Fibroblast of peridontal ligament (primary cell): ENCODE measurements around the gene FAM163B.

Source experiments
- DNase-seq: peaks from one replicate; pipeline ENCODE4 v3.0.0-alpha.2; 2010; ENCODE audit errors: extremely low read depth

FAM163B gene

DNA sequence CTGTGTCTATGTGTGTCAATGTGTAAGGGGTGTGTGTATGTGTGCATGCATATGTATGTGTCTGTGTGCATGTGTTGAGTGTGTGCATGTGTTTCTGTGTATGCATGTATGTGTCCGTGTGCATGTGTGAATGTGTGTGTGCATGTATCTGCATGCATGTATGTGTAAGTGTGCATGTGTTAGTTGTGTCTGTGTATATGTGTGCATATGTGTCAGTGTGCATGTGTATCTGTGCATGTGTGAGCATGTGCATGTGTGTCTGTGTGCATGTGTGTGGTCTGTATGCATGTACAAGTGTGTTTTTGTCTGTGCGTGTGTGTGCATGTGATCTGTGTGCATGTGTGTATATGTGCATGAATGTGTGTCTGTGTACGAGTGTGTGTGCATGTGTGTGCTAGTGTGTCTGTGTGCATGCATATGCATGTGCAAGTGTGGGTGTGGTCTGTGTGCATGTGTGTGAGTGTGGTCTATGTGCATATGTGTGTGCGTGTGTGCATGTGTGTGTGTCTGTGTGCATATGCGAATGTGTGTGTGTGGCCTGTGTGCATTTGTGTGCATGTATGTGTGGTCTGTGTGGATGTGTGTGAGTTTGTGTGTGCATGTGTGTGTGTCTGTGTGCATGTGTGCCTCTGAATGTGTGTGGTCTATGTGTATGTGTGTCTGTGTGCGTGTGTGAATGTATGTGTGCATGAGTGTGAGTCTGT, 9.6 kb downstream of the FAM163B start:
- no peak for DNase-seq

DNA sequence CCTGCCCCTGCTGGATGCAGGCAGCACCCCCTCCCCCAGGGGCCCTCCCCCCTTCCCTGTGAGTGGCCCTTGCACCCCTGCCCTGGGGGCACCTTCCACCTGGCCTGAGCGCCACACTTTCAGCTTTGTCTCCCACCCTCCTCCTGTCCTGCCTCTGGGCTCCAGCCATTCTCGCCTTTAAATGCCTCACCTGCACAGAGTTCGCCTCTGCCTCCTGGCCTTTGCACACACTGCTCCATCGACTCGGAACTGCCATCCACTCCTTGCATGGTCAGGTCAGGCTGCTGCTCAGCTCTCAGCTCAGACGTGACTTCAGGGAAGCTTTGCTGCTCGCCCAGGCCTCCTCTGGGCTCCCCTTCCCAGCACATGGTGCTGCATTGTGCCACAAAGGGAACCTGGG, 10.2 kb downstream of the FAM163B start:
- DNase-seq, result no peak

DNA sequence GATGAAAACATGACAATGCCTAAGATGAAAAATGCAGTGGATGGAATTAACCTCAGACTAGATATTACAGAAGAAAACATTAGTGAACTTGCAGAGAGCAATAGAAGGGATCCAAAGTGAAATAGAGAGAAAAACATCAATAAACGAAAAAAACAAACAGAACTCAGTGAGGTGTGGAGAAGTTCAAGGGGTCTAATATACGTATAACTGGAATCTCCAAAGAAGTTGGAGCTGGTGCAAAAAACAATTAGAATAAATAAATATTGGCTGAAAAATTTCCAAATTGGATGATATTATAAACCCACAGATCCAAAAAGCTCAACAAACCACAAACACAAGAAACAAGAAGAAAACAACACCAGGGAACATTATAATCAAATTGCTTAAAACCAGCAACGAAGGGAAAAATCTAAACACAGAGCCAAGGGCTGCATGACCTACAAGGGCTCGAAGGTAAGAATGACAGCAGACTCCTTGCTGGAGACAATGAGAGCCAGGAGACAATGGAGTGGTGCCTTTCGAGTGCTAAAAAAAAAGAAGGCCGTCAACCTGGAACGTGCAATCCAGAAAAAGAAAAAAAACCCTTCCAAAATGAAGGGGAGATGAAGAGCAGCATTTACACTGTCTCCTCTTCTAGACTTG, 11.8 kb downstream of the FAM163B start:
- DNase-seq, result no peak

DNA sequence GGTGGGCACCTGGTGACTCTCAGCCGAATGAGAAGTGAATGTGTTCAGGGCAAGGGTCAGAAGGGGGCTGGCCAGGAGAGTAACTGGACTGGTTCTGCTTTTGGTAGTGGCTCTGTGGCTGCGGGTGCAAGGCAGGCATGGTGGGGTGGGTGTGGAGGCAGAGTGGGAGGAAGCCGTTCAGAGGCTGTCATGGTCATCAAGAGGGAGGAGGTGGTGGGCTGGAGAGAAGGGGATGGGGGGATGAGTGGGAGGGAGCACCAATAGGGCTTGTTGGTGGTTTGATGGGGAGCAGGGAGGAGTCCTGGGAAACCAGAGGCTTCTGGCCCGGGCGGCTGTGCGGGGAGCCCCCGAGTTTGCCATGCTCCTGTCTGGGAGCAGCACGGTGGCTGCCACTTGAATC, 13.3 kb downstream of the FAM163B start:
- DNase-seq, result no peak

DNA sequence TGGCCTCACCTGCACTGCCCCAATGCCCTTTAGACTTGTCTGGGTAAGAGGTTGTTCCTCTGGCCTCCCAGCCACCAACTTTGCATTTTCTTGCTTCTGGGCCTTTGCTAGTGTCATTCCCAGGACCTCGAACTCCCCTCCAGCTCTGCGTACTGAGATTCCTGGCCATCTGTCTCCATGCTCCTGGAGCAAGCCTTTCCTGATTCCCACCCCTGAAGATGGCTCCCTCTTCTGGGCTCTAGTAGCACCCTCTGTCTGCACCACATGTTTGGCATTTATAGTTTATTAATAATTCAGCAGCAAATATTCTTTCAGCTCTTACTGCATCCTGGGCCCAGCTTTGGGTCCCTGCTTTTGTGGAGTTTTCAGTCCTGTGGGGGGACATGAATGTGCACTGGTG, 14.9 kb downstream of the FAM163B start:
- no peak for DNase-seq

DNA sequence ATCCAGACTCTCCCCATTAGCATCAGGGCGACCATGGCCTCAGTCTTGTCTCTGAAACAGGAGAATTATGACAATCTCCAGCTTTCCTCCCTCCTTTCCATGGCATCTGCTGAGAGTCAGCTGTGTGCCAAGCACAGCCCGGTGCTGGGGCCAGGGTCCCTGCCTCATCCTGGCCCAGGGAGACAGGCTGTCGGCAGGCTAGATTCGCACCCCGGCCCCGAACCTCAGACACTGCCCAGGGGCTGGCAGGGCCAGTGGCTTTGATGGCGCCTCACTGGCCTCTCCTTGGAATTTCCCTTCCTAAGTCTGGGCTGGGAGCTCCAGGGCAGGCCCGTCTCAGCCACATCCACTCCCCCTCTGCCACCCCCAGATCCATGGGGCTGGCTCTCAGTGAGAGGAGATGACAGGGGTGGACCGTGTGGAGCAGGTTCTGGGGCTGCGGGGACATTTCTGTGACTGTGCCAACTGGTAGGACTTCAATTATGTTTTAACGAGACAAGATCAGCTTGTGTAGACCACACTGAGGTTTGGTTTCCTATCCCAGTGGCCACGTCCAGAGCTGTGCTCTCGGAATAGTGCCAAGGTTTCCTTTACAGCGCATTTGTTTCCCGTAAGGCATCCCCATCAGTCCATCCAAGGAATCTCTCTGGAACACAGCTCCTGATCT, 15.5 kb downstream of the FAM163B start:
- DNase-seq, result no peak

DNA sequence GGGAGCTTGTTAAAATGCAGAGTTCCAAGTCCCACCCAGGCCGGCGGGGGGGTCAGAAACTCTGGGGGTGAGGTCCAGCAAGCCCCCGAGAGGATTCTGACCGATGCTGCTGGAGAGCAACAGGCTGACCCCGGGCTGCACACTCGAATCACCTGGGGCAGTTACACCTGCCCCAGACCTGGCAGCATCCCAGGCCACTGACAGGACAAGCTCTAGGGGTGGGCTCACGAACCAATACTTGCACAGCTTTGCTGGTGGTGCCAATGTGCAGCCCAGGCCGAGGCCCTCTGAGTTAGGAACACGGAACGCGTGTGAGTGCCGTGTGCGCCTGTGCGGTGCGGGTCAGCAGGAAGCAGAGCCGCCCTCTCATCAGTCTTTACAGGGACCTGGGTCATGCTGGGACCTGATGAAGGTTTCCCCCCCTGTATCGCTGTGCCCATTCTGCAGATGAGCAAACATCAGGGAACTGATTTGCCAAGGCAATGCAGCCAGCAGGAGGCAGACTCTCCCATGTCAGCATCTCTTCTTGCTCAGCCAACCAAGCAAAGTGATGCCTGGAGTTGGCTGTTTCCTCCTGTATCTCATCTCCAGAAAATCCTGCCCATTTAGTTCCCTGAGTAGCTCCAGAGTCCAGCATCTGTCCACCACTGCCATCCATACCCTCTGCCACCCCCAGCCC, 16.3 kb downstream of the FAM163B start:
- DNase-seq, result no peak

DNA sequence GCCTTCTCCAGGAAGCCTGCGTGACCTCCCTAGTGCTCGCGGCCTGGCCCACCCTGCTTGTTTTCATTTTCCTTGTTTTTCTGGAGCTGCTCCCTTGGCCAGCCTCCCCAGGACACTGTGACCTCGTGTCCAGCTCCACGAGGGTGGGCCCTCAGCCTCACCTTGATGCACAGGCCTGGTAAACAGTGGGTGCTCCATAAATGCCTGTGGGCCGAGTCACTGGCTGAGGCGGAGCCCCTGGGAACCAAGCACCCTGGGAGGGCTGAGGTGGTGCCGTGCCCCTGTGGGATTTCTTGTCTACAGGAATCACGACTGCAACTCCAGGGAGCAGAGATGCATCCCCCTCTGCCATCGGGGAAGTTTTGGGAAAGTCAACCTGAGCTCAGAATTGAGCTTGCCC, 17.2 kb downstream of the FAM163B start:
- DNase-seq, result no peak

DNA sequence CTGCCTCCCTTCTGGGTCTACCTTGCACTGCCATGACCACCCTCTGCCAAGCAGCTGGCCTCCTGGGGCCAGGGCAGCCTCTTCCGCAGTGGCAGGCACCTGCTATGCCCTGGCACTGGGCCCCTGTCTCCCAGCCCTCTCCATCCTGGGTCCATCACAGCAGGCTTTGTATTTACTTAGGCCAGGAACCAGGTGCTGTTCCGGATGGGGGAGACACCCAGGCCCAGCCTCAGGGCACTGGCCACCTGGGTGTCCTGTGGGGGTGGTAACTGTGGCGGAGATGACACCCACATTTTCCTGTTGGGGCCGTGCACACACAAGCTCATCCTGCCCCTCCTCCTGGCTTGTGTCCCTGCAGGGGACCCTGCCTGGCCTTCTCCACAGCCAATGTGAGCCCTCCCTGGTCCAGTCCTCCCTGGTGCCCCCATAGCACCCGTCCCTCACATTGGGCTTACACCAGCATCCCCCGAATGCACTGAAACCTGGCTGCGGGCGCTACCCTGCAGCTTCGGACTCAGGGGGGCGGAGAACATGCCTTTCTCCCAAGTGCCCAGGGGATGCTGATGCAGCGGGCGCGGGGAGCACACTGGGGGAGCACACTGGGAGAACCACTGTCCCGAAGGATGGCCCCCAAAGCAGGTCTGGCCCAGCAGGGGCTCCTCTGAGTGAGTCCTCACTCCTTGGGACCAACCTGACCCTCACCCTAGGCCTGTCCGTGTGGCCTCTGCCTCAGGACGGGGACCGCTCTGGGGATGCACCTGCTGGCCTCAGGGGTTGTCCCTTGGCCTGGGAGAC, 17.9 kb downstream of the FAM163B start:
- no peak for DNase-seq

DNA sequence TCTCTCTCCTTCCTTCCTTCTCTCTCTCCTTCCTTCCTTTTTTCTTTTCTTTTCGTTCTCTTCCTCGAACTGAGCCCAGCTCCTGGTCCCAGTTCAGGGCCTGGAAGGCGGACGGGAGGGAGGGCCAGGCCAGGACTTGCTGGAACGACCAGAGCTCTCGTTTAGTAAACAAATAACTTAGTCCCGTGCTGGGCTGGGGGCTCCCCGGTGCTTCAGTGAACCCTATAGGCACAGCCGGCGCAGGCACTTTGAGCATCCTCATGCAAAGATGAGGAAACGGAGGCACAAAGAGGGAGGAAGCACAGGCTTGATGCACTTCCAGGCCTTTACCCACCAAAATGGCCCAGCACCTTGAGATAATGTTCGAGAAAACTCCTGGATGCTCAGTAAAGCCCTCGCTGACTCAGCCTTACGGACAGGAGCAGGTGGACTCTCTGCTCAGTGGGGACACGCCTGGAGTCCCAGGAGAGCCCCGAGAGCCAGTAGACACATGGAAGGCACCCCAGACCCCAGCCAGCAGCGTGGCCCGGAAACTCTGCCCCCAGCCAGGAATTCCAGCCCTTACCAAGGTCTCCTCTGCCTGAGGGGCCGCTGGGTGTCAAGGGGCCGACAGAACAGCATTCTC, 18.8 kb downstream of the FAM163B start:
- no peak for DNase-seq

DNA sequence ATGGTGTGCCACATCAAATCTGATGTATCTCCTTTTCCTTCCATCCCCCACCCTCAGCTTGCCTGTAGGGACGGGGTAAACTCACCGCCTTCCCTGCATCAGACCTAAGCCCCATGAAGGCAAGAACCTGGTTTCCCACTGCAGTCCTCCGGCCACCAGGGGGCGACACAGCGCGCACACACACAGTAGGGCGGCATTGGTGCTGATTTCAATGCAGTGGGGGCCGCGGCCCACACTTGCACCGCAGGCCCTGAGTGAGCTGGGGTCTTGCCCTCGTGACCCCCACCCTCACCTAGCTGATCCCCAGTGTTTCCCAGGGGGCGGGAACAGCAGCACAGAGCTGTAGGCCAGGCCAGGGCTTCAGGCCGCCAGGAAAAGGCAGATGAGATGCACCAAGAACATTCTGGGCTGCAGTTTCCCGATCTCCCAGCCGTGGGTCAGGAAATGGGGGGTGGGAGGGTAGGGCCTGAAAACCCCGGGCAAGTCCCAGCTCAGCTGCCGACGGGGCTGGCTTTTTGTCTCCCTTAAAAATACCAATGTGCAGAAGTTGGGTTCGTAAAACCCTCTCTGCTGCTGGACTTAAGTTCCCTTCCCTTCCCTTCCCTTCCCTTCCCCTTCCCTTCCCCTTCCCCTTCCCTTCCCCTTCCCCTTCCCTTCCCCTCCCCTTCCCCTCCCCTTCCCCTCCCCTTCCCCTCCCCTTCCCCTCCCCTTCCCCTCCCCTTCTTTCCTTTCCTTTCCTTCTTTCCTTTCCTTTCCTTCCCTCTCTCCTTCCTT, 19.5 kb downstream of the FAM163B start:
- no peak for DNase-seq

DNA sequence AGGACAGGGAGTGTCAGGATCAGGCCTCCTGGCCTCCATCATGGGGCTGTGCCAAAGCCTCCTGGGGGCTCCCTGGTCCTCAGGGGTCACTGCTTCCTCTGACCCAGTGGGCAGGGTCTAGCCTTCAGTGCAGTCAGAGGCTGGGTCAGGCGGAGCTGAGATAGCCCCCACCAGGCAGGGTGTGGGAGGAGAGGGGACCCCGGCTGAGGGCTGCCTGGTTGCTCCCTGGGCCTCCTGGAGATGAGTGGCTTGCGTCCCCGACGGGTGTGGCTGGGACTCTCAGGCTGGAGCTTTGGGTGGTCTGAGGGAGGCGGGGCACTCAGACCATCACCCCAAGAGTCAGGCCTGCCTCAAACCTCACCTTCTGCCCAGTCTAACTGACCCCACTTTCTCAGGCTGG, 21.7 kb downstream of the FAM163B start:
- DNase-seq, result no peak

DNA sequence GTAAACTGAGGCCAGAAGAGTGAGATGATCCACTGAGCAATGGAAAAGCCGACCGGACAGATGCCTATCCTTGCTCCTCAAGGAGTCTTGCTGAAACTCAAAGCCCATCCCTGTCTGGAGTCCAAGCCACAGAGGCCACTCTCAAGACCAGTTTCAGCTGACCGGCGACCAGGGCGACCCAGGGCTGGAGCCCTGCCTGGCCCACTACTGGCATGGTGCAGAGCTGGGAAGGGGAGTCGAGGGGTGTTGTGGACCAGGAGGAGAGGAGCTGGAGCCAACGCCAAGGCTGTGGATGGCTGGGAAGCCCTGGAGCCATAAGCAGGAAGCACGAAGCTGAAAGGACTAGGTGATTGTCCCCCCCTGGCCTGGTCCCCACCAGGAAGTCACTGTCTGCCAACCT, 22.1 kb downstream of the FAM163B start:
- DNase-seq, result no peak

DNA sequence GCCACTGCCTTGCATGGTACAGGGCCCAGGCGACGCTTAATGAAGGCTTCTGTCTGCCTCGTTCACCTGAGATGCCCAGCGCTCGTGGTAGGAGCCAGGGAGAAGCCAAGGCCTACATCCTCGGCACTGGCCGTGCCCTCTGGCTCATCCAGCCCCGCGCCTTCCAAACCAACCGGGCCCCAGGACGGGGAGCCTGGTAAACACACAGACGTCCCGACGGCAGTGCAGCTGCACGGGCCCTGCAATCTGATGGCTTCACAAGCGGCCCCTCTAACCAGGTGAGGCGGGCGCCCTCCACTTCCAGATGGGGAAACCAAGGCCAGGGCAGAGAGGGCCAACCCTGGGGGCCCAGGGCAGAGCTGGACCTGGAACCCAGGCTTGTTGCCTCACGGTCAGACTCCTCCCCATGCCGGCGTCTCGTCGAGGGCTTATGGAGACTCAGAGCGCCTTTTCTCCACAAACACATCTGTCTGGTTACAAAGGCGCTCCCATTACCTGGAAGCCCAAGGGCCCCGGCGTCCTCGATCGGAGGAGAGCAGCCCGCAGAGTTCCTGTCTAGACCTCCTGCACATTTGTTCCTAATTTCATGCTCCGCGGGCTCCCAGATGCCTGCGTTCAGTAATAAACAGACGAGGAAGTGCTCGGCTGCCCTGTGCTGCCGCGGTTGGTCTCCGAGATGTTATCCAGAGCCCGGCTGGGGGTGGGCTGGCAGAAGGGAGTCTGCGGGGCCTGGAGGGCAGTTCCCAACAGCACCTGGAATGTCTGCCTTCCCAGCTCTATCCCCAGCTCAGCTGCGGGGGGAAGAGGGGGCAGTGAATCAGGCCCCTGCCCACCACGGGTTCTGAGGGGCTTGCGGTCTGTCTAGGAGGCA, 23.5 kb downstream of the FAM163B start:
- no peak for DNase-seq

DNA sequence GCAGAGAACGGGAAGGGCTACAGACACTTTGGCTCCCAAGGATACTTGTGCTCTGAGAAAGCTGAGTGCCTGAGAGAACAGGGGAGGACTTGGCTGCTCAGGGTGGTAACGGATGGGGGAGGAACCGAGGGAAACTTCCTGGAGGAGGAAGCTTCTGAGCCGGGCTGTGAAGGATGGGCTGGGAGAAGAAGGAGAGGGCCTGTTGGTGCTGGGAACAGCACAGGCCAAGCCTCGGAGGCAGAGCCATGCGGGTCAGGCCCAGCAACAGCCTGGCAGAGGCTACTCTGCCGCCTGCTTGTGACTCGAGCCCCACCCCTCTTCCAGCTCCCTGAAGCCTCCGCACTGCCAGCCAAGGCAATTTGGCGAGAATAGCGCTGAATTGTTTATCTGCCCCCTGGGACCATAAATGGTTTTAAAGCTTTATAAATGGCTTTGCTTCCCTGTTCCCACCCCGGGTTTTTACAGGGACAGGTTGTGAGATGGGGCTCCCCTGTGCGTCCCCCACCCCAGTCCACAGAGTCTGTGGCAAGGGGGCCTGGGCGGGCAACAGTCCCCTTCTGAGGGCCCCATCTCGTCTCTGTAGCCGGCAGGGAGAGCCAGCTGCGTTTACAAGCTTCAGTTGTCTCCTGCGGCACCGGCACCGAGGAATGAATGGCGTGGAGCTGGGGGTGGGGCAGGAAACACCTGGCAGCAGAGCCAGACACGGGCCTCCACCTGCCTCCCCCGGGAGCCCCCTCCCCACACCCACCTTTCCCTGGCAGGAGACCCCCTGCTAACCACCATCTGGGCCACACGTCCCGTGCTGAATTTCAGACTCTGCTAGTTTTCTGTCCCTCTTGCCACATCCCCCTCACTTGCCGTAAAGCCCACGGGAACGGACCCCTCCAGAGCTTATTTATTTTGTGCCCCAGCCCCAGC, 24.4 kb downstream of the FAM163B start:
- DNase-seq, result no peak

DNA sequence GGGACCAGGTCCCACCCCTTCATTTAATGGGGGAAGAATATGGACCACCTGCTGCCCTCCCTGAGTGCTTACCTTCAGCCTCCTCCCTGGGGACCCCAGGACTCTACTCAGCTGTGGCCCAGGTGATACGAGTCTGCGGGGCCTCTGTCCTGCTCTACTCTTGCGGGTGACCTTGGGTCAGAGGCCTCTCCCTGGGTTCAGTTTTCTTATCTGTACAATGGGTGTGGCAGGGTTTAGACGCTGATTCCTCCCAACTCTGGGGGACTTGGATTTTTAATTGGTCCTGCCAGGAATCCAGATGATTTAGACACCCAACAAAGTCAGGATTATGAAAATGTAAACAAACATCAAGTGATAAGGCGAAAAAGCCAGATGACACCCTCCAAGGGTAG, 25.0 kb downstream of the FAM163B start:
- no peak for DNase-seq

DNA sequence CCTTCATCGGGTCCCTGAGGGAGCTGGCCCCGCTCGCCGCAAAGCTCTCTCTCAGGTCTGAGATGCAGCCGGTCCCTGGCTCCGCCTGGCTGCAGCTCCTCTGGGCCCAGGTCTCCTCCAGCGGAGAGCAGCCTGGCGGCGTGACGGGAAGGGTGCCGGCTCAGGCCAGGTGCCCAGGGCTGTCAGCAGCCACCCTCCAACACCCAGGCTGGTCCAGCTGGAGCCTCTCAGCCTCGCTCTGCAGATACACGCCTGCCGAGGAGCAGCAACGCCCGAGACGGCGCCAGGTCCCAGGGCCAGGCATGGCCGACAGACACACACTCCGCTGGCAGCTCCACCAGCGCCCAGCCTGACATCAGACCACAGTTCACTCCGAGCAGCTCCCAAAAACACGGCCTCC, 25.6 kb downstream of the FAM163B start:
- DNase-seq, result no peak

DNA sequence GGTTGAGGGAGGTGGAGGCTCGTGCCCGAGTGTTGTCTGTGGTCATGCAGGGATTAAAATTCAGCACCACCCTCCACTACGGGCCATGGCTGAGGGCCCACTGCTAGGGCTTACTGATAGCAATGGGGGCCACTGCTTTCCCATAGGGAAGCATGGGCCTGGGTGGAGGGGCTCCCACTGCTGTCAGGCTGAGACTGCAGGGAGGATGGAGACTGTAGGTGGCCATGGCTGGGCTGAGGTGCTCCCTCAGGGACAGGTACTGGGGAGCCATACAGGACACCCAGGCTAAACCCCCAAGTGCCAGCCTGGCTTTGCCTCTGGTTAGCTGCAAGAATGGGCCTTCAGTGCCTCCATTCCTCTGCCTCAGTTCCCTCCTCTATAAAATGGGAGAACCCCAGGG, 26.1 kb downstream of the FAM163B start:
- DNase-seq, result no peak
